NT2/D1 (cell line): ENCODE measurements around the gene NRP1.

Source experiments
- DNase-seq: peaks from one replicate; pipeline ENCODE4 v3.0.0-alpha.2; 2011; ENCODE audit warnings: low read depth, low spot score
- H3K27me3 ChIP-seq: 2 replicates; pipeline ENCODE4 v1.6.0; 2011; ENCODE audit warnings: mild to moderate bottlenecking; ENCODE audit not compliant: insufficient read length, insufficient read depth
- H3K36me3 ChIP-seq: 2 replicates; pipeline ENCODE4 v1.6.1; 2011; ENCODE audit warnings: mild to moderate bottlenecking, low read length, mixed read lengths; ENCODE audit not compliant: insufficient read depth, insufficient read length
- H3K4me1 ChIP-seq: 2 replicates; pipeline ENCODE4 v1.5.1; 2011; ENCODE audit not compliant: insufficient read depth, insufficient read length
- H3K4me3 ChIP-seq: 2 replicates; pipeline ENCODE4 v1.5.1; 2011; ENCODE audit warnings: low read depth; ENCODE audit not compliant: insufficient read length
- H3K9ac ChIP-seq: 2 replicates; pipeline ENCODE4 v1.6.0; 2011; ENCODE audit warnings: low read depth; ENCODE audit not compliant: insufficient read length
- H3K9me3 ChIP-seq: 2 replicates; pipeline ENCODE4 v1.5.1; 2011; ENCODE audit warnings: mild to moderate bottlenecking, low read length; ENCODE audit not compliant: insufficient read depth
- SUZ12 ChIP-seq: IDR thresholded peaks from 2 replicates; pipeline ENCODE4 v1.6.1; 2011; ENCODE audit not compliant: insufficient read length, insufficient read depth; ENCODE audit errors: extremely low read depth
- YY1 ChIP-seq: IDR thresholded peaks from 2 replicates; pipeline ENCODE4 v1.6.1; 2011; ENCODE audit not compliant: insufficient read length, insufficient read depth
- ZNF274 ChIP-seq: IDR thresholded peaks from 2 replicates; pipeline ENCODE4 v1.6.1; 2011; ENCODE audit warnings: mild to moderate bottlenecking, low read depth, low read length

NRP1 gene

DNA sequence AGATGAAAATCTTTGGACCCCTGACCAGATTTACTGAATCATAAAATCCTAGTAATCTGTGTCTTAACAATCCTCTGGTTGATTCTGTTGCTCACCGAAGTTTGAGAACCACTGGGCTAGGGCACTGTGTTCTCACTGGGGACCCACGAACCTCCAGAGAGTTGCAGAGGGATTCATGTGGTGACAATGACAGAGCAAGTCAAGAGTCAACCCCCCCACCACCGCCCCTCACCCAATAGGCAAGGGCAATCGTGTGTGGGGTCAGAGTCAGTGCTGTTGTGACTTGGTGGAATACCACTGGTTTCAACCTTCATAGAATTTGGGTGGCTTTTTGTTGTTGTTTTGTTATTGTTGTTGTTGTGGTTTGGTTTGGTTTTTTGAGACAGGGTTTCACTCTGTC is 23.5 kb upstream of the NRP1 start:
- TF ChIP-seq YY1 (no peak), ZNF274 (no peak), SUZ12 (no peak)
- Histone ChIP-seq H3K9ac (no peak overlapping the region), H3K36me3 (no peaks in the 10 kb centered on the region), H3K9me3 (no peaks in the 10 kb centered on the region), H3K4me1 (no peaks in the 10 kb centered on the region), H3K4me3 (no peak overlapping the region), H3K27me3 (no peaks in the 10 kb centered on the region)
- no peak for DNase-seq

DNA sequence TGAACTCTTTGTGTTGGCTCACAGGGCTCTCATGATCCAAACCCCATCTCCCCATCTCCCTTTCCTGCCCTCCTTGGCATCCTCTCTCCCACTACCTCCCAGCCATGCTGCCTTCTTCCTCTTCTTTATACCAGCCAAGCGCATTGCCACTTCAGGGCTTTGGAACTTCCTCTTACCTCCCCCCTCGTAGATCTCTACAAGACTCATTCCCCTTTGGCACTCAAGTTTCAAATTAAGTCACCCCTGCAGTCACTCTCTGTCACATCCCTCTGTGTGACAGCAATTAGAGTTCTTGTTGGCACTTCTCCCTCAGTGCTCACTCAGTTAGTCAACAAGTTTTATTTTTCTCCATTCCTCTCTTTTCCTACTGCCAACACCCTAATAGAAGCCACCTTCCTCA is 20.8 kb upstream of the NRP1 start:
- Histone ChIP-seq H3K4me1 (no peaks in the 10 kb centered on the region), H3K27me3 (no peaks in the 10 kb centered on the region), H3K4me3 (no peak overlapping the region), H3K9me3 (no peaks in the 10 kb centered on the region), H3K36me3 (no peaks in the 10 kb centered on the region), H3K9ac (no peak overlapping the region)
- DNase-seq = no peak
- TF ChIP-seq ZNF274 (no peak), YY1 (no peak), SUZ12 (no peak)

DNA sequence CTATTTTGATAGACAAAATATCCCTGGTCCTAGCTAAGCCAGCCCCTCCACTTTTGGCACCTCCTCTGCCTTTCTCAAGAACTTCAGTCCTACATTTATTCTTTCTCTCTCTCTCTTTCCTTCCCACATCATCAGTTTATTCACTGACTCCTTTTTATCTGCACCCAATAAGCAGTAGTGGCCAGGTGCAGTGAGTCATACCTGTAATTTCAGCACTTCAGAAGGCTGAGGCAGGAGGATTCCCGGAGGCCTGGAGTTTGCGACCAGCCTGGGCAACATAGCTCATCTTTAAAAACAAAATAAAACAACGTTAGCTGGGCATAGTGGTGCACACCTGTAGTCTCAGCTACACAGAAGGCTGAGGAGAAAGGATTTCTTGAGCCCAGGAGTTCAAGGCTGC is 19.4 kb upstream of the NRP1 start:
- TF ChIP-seq YY1 = no peak
- TF ChIP-seq SUZ12 = no peak
- TF ChIP-seq ZNF274 = no peak
- no peaks in the 10 kb centered on the region for H3K27me3 ChIP-seq
- H3K36me3 ChIP-seq = no peaks in the 10 kb centered on the region
- H3K4me3 ChIP-seq = no peak overlapping the region
- H3K9ac ChIP-seq = no peak overlapping the region
- no peak for DNase-seq
- H3K9me3 ChIP-seq = no peaks in the 10 kb centered on the region
- no peaks in the 10 kb centered on the region for H3K4me1 ChIP-seq

DNA sequence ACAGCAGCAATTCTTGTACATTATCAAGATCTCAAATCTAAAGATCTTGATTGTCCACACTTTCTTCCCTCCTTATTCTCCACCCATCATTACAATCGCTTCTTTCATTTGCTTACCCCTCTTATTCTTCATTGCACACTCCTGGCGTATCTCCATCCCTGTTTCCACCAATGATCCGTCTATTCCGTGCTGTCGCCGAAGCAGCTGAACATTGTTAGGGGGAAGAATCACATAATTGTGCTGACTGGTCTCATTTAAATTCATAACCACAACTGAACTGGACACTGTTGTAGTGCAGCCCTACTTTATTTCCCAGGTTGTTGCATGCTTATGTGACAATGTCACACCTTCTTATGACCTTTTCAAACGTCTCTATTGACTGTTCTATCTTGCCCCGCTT is 18.9 kb upstream of the NRP1 start:
- no peak for DNase-seq
- TF ChIP-seq ZNF274 = no peak
- TF ChIP-seq SUZ12 = no peak
- Histone ChIP-seq H3K27me3 (no peaks in the 10 kb centered on the region), H3K36me3 (no peaks in the 10 kb centered on the region), H3K4me3 (no peak overlapping the region), H3K4me1 (no peaks in the 10 kb centered on the region), H3K9me3 (no peaks in the 10 kb centered on the region), H3K9ac (no peak overlapping the region)

DNA sequence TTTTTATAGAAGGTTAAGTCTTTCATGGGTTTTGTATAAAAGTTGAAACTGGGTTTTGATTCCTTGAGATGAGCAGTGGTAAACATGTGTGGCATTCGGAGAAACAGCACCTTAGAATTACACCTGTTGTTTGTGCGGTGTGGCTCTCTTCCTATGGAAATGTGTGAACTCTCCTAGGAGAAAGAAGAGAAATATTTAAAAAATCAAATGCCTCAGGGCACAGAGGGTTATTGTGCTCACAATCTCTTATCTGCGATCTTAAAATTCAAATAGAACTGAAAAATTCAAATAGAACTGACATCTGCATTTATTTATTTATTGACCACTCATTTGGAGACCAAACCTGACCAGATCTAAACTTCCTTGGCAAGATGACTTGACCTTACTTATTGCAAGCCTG is 18.1 kb upstream of the NRP1 start:
- Histone ChIP-seq H3K9me3 (no peaks in the 10 kb centered on the region), H3K36me3 (no peaks in the 10 kb centered on the region)

DNA sequence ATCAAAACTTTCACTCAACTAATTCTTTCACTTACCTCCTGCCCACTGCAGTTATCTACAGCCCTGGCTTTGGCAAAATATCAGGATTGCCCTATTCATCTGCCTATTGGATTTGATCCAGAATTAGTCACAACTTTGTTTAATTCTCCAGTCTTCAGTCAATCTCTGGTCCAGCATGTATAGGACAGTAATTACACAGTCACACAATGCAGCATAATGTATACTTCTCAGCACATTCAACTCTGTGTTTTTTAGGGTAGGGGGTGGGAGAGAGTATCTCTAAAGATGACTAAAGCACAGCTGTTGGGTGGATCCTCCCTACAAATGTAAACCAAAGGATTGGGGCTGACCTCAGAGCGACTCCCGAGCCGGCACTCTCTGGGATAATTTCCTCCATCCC is 17.7 kb upstream of the NRP1 start:
- Histone ChIP-seq H3K4me1 (no peaks in the 10 kb centered on the region), H3K4me3 (no peak overlapping the region), H3K36me3 (no peaks in the 10 kb centered on the region), H3K27me3 (no peaks in the 10 kb centered on the region), H3K9ac (no peak overlapping the region), H3K9me3 (no peaks in the 10 kb centered on the region)
- no peak for DNase-seq
- TF ChIP-seq ZNF274 (no peak), SUZ12 (no peak), YY1 (no peak)

More for the DNA sequence above, 18.1 kb upstream of the NRP1 start:
- no peaks in the 10 kb centered on the region for H3K27me3 ChIP-seq
- no peak overlapping the region for H3K9ac ChIP-seq
- TF ChIP-seq SUZ12 (no peak), ZNF274 (no peak), YY1 (no peak)
- no peak overlapping the region for H3K4me3 ChIP-seq
- DNase-seq = no peak
- no peaks in the 10 kb centered on the region for H3K4me1 ChIP-seq

DNA sequence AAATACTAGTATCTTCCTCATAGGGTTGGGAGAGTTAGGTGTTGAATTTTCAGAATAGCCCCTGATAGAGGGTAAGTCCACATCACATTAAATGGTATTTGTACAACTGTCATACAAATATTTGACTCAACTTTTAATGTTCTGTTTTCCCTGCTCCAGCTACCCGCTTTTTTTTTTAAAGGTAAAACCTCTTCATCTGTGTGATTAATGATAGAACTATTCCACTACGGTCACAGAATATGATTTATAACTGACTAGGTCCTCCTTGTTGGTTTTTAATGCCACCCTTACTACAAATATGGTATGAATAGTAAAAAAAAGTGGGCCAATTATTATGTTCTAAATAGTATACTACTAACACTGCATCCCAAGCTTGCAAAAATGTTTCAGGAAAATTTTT is 15.6 kb upstream of the NRP1 start:
- DNase-seq = no peak
- Histone ChIP-seq H3K4me3 (no peak overlapping the region), H3K36me3 (no peaks in the 10 kb centered on the region), H3K4me1 (no peaks in the 10 kb centered on the region), H3K27me3 (no peaks in the 10 kb centered on the region), H3K9me3 (no peaks in the 10 kb centered on the region), H3K9ac (no peak overlapping the region)
- TF ChIP-seq ZNF274 (no peak), YY1 (no peak), SUZ12 (no peak)

DNA sequence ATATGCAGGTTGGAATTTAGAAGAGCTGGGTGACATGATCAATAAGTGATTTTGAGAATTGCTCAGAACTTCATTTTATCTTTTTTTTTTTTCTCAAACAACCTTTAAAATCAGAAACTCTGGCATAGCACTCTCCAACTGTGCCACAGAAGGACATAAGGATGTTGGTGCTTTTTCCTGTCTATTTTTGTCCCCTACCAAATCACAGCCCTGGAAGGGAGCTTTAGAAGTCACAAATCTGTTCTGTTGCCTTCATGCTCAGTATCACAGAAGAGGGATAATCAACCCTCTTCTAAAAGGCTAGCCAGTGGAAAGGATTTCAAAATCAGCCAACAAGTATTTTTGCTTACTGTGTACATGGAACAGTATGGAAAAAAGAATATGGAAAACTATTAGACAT is 14.8 kb upstream of the NRP1 start:
- H3K4me3 ChIP-seq = no peak overlapping the region
- H3K27me3 ChIP-seq = no peaks in the 10 kb centered on the region
- H3K9ac ChIP-seq = no peak overlapping the region
- no peaks in the 10 kb centered on the region for H3K4me1 ChIP-seq
- DNase-seq = no peak
- TF ChIP-seq YY1 = no peak
- H3K9me3 ChIP-seq = no peaks in the 10 kb centered on the region
- H3K36me3 ChIP-seq = no peaks in the 10 kb centered on the region
